GM12892 (cell line): Measurements from ENCODE around the gene SLC4A2.

ENCODE experiments used
- POLR2A ChIP-seq: IDR thresholded peaks from 2 replicates; pipeline ENCODE4 v1.6.1; 2011; ENCODE audit warnings: low read depth, low read length, control low read depth
- POLR2AphosphoS5 ChIP-seq: IDR thresholded peaks from 2 replicates; pipeline ENCODE4 v1.6.1; 2011; ENCODE audit warnings: low read depth, low read length, control low read depth
- TAF1 ChIP-seq: IDR thresholded peaks from 2 replicates; pipeline ENCODE4 v1.6.1; 2011; ENCODE audit warnings: low read depth, mild to moderate bottlenecking, control low read depth, low read length, borderline replicate concordance

DNA sequence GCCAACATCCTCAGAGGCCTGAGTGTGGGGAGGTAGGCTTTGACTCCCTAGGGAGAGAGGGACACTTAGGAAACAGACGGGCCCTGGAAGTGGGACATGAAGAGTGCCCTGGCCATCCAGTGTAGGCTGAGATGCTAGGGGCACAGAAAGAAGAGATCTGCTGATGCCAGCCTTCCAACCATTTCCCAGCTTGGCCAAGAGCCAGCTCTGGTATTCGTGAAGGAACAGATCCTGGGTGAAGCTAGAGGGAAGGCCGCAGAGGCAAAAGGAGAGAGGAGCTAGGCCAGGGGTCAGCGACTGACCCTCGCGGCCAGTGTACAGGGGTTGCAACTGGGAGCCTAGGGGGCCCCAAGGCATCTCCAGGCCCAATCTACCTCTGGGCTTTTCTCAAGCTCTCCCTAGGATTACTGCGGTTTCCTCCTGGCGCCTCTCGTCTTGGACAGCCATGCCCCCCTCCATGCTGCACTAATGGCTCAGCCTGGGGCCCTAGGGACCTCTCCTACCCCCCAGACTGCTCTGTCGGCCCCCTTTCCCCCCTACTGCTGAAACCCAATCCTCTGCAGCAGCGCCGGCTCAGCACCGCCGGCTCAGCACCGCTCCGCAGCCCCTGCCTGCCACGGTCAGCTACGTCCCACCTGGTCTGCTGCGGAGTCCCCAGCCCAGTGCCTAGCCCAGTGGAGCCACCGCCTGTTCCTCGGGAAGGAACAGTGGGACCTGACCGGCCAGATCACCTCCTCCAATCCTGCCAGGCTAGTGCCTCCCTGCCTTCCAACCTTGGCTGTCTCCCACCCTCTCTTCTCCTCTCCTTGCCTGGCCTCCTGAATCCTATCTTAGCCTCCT is 11.2 kb upstream of the SLC4A2 start, which contains the start of gene ASIC3:
- no peak for TF ChIP-seq POLR2A
- no peak for TF ChIP-seq TAF1
- TF ChIP-seq POLR2AphosphoS5 = no peak
